HFFc6 (cell line): ENCODE measurements around the gene ENOX2. TPM values are rescaled to one million over a fixed set of nuclear protein-coding genes. Genes with fewer than 3 reads are reported as not detected.
"Not testable (repeated sequence)": the region's sequence is repeated elsewhere in the genome, so short reads cannot be mapped to it uniquely, and the experiment has no call there.

ENCODE experiments used
- DNase-seq: peaks from one replicate; pipeline ENCODE4 v3.0.0-alpha.2; 2018
- H3K27ac Mint-ChIP-seq: 2 replicates; pipeline ENCODE4 v1.8.0; 2020; ENCODE audit warnings: mild to moderate bottlenecking, mixed read lengths
- H3K27me3 Mint-ChIP-seq: 2 replicates; pipeline ENCODE4 v1.8.0; 2021; ENCODE audit warnings: mild to moderate bottlenecking, moderate library complexity, mixed read lengths; ENCODE audit not compliant: insufficient read depth
- H3K36me3 Mint-ChIP-seq: 2 replicates; pipeline ENCODE4 v1.8.0; 2021; ENCODE audit warnings: low read depth, mixed read lengths
- H3K4me1 Mint-ChIP-seq: 2 replicates; pipeline ENCODE4 v1.8.0; 2020; ENCODE audit warnings: low read depth, mixed read lengths
- H3K4me3 Mint-ChIP-seq: 2 replicates; pipeline ENCODE4 v1.8.0; 2020; ENCODE audit warnings: mild to moderate bottlenecking, moderate library complexity, mixed read lengths
- H3K9me3 Mint-ChIP-seq: 2 replicates; pipeline ENCODE4 v1.8.0; 2020; ENCODE audit warnings: mild to moderate bottlenecking, mixed read lengths
- total RNA-seq, 6 experiments: library from RNA; stranded (reverse); fragmentation: NEBNext Ultra II Directional; extraction: Animal tissue kit (Norgen Biotek cat#: 25700); gene quantifications; 2 replicates in 1 of 6; 3 replicates in 5 of 6; pipeline ENCODE4 v1.2.3, GENCODE V29; 2021
- TF ChIP-seq, protein P1 (sequence below): fragments of 200-600 bp; sonication (generic); IDR thresholded peaks from 2 replicates; pipeline ENCODE4 v1.5.0; 2021; ENCODE audit warnings: antibody characterized with exemption, mild to moderate bottlenecking

Gene ENOX2
- total RNA-seq, 6 experiments from 2014 or later: 10.8 to 13.5 (median 11.9) TPM

DNA sequence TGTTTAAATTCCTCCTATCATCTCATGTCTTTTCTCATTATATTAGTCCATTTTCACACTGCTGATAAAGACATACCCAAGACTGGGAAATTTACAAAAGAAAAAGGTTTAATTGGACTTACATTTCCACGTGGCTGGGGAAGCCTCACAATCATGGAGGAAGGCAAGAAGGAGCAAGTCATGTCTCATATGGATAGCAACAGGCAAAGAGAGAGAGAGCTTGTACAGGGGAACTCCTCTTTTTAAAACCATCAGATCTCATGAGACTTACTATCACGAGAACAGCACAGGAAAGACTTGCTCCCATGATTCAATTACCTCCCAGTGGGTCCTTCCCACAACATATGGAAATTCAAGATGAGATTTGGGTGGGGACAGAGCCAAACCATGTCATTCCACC, 15.5 kb upstream of the ENOX2 start:
- not testable (repeated sequence) for DNase-seq, H3K4me3 Mint-ChIP-seq, H3K27ac Mint-ChIP-seq, H3K4me1 Mint-ChIP-seq, H3K27me3 Mint-ChIP-seq, H3K36me3 Mint-ChIP-seq, H3K9me3 Mint-ChIP-seq

DNA sequence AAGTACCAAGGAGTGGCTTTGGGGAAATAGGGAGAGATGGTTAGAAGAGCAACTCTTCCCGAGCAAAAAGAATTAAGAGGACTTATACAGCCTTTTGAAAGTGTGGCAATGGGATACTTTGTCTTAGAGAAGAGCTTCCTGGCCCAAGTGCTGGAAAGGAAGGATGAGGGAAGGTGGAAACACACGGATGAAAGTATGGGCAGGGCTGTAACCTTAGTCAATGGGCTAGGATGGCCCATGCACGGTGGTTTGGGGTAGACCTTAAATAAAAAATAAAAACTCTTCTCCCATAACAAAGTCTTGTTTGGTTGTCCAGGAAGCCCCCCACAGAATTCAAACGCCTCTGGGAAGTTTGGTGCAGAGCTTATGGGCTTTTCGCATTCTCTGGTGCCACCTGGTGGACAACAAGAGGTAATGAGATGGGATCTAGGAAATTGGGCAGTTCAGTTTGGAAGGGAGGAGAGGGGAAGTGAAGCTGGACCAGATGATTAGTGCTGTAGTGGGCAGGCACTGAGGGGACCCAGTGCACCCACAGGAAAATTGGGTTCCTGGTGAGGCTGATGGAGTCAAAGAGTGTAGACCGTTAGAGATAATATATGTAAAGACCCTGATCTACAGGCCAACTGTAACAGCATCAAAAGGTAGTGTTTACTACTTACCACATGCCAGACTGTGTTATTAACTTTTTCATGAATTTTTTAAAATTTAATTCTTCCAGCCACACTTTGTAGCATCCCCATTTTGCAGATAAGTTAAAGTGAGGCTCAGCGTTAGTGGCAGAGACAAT, 13.8 kb upstream of the ENOX2 start:
- peak; percentile 10 for DNase-seq
- Mint-ChIP-seq H3K4me3 (no peak overlapping the region), H3K27me3 (peaks cover 1% of the 10 kb centered on the region), H3K36me3 (no peaks in the 10 kb centered on the region), H3K4me1 (no peaks in the 10 kb centered on the region), H3K27ac (no peak overlapping the region), H3K9me3 (no peaks in the 10 kb centered on the region)
- TF ChIP-seq, protein P1, sequence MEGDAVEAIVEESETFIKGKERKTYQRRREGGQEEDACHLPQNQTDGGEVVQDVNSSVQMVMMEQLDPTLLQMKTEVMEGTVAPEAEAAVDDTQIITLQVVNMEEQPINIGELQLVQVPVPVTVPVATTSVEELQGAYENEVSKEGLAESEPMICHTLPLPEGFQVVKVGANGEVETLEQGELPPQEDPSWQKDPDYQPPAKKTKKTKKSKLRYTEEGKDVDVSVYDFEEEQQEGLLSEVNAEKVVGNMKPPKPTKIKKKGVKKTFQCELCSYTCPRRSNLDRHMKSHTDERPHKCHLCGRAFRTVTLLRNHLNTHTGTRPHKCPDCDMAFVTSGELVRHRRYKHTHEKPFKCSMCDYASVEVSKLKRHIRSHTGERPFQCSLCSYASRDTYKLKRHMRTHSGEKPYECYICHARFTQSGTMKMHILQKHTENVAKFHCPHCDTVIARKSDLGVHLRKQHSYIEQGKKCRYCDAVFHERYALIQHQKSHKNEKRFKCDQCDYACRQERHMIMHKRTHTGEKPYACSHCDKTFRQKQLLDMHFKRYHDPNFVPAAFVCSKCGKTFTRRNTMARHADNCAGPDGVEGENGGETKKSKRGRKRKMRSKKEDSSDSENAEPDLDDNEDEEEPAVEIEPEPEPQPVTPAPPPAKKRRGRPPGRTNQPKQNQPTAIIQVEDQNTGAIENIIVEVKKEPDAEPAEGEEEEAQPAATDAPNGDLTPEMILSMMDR: peak; percentile 86

DNA sequence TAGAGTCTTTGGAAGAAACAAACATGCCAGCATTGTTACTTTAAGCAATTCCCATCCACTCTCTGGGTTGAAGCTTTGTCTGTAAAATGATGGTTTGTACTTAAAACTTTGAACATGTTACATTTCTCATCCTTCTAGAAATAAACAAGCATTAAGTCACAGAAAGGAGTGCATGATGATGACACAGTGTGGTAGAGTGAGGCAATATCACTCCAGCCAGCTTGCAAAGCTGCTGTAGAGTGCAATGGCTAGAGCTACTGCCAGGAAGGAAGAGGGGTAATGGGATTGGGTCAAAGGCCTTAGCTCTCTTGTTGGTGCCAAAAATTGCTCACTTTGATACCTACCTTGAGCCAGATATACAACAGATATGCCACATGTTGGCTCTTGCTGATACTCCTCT, 12.3 kb upstream of the ENOX2 start:
- no peaks in the 10 kb centered on the region for H3K9me3 Mint-ChIP-seq
- no peak for DNase-seq
- no peak overlapping the region for H3K4me3 Mint-ChIP-seq
- H3K27ac Mint-ChIP-seq: no peak overlapping the region
- H3K36me3 Mint-ChIP-seq: no peaks in the 10 kb centered on the region
- H3K4me1 Mint-ChIP-seq: no peaks in the 10 kb centered on the region
- TF ChIP-seq, protein P1: no peak
- H3K27me3 Mint-ChIP-seq: peaks cover 1% of the 10 kb centered on the region

DNA sequence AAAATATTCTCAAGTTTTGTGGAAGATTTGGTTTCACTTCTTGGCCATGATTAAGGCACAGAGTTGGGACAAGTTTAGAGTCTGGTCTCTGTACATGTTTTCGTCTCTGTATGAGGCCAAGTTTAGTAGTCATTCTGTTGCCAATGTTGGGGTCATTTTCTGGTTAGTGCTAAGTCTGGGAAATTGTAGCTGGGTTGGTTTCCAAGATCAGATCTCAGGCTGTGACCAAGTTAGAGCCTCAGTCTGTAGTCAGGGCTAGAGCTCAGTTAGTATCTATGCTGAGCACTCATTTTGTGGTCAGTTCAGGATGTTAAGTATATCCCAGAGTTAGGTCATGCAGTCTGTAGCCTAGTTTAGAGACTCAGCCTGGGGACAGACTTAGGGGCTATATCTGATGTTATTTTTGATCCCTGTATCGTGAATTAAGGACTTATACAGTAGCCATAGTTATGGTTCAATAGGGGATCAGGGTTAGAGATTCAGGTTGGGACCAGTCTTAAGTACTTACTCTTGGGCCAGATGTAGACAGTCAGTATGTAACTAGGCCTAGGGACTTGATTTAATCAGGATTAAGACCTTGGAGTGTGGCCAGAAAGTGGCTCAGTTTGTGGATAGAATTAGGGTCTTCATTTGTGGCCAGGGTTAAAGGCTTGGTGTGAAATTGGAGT, 6.6 kb upstream of the ENOX2 start:
- Mint-ChIP-seq H3K27ac (no peak overlapping the region), H3K4me1 (no peaks in the 10 kb centered on the region), H3K36me3 (no peaks in the 10 kb centered on the region), H3K27me3 (no peaks in the 10 kb centered on the region; the same call in 1 of the 2 replicates), H3K9me3 (no peaks in the 10 kb centered on the region), H3K4me3 (no peak overlapping the region)
- TF ChIP-seq, protein P1: no peak
- DNase-seq: no peak

DNA sequence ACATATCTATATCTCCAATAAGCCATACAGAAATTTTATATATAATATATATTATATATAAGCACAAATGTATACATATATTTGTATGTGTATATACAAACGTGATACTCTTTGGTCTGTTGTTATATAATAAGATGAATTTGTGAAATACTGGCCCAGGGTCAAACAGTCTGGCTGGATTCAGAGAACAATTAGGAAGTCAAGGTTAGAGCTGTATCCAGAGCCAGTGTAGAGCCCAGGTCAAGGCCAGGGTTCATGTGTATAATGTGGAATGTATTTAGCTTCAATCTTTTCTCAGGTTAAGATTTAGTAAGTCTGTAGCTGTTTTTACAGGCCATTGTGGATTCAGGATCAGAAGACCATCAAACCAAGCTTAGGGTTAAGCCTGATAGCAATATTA, 3.8 kb upstream of the ENOX2 start:
- H3K36me3 Mint-ChIP-seq: no peaks in the 10 kb centered on the region
- no peak overlapping the region for H3K4me3 Mint-ChIP-seq
- DNase-seq: no peak
- no peaks in the 10 kb centered on the region for H3K27me3 Mint-ChIP-seq
- no peak overlapping the region for H3K27ac Mint-ChIP-seq
- no peaks in the 10 kb centered on the region for H3K9me3 Mint-ChIP-seq
- H3K4me1 Mint-ChIP-seq: peaks cover 5% of the 10 kb centered on the region
- TF ChIP-seq, protein P1: no peak

DNA sequence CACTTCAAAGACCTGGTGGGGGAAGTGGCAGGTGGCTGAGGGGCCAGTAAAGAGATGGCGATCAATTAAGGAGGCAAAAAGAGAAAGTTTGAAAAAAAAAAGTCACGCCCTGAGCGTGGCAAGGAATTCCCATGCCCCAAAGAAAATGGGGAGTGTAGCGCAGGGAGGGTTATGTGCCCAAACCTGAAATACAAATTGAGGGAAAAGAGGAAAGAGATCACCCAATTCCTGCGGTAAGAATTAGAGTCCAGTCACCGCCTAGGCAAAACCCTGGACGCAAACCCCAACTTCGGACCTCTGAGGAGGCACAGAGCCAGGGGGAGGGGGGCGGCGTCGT, 595 bp downstream of the ENOX2 start:
- H3K4me3 Mint-ChIP-seq: no peak overlapping the region
- H3K9me3 Mint-ChIP-seq: no peaks in the 10 kb centered on the region
- no peak for DNase-seq
- H3K27me3 Mint-ChIP-seq: no peaks in the 10 kb centered on the region
- TF ChIP-seq, protein P1: no peak
- H3K27ac Mint-ChIP-seq: no peak overlapping the region
- peaks cover 11% of the 10 kb centered on the region for H3K4me1 Mint-ChIP-seq
- peaks cover 9% of the 10 kb centered on the region for H3K36me3 Mint-ChIP-seq
